Transverse colon (tissue), 4 donors: ENCODE data around the gene ZDHHC14. TPM values are rescaled to one million over a fixed set of nuclear protein-coding genes. Genes with fewer than 3 reads are reported as not detected.

Experiments
- DNase-seq: peaks from one replicate; pipeline ENCODE4 v3.0.0-alpha.2; 2019
- H3K27ac ChIP-seq, 4 donors: fragments of 200-600 bp; sonication (generic); 2 replicates each; pipeline ENCODE4 v1.5.1; 2016 to 2018; ENCODE audit warnings: inconsistent platforms in 4 of 4
- H3K27me3 ChIP-seq: fragments of 200-600 bp; sonication (generic); 2 replicates; pipeline ENCODE4 v1.5.1; 2017; ENCODE audit warnings: inconsistent platforms
- H3K36me3 ChIP-seq, 4 donors: fragments of 200-600 bp; sonication (generic); 2 replicates each; pipeline ENCODE4 v1.5.1; 2017 to 2019; ENCODE audit warnings: inconsistent platforms in 4 of 4
- H3K4me1 ChIP-seq, 4 donors: fragments of 200-600 bp; sonication (generic); 2 replicates each; pipeline ENCODE4 v1.5.1; 2017 to 2020; ENCODE audit warnings: inconsistent platforms in 4 of 4
- H3K4me3 ChIP-seq, 4 donors: fragments of 200-600 bp; sonication (generic); 1 replicate in 1 of 4; 2 replicates in 3 of 4; pipeline versions ENCODE4 v1.5.1 to v1.6.1; 2017 to 2019; ENCODE audit warnings: inconsistent platforms in 4 of 4
- H3K9me3 ChIP-seq, 2 donors: fragments of 200-600 bp; sonication (generic); 2 replicates each; pipeline ENCODE4 v1.5.1; 2017 to 2019; ENCODE audit warnings: inconsistent platforms in 2 of 2
- CTCF ChIP-seq, 5 experiments: fragments of 200-600 bp in 3 of 5; fragments of 450-650 bp in 2 of 5; sonication (generic) in 3 of 5; IDR thresholded peaks; 1 replicate in 2 of 5; 2 replicates in 3 of 5; pipeline ENCODE4 v1.5.1; 2016 to 2017; ENCODE audit warnings: antibody characterized with exemption in 5 of 5, inconsistent platforms in 3 of 5, mild to moderate bottlenecking in 2 of 5, moderate library complexity in 1 of 5
- EP300 ChIP-seq: sonication (generic); formaldehyde crosslinking; IDR thresholded peaks from one replicate; pipeline ENCODE4 v1.6.1; 2017; ENCODE audit warnings: antibody characterized with exemption, low read depth
- POLR2A ChIP-seq: fragments of 450-650 bp; IDR thresholded peaks from one replicate; pipeline ENCODE4 v1.6.1; 2016; ENCODE audit warnings: antibody characterized with exemption, mild to moderate bottlenecking, moderate library complexity
- POLR2AphosphoS5 ChIP-seq, 3 donors: sonication (generic); formaldehyde crosslinking; IDR thresholded peaks; one replicate each; pipeline ENCODE4 v1.6.1; 2016; ENCODE audit warnings: antibody characterized with exemption in 3 of 3
- WGBS, 2 donors: methylation state at CpG; one replicate each; pipeline ENCODE4 v1.1.5; 2018; ENCODE audit warnings: low coverage in 1 of 2; 5-methylcytosine and 5-hydroxymethylcytosine counted together
- in situ Hi-C, 4 donors: fragments of 200-750 bp; cut with MboI; loops; one replicate each; pipeline versions ENCODE4 v1.15.0 to v1.15.1; 2017; ENCODE audit warnings: low sequenced_read_pairs in 3 of 4, low pct_ligation_motif_present in 1 of 4, low pct_unique_long_range_greater_than_20kb in 1 of 4
- intact Hi-C: fragments of 100-400 bp; cut with DNase I; formaldehyde crosslinking; loops from one replicate; pipeline ENCODE4 v1.15.1; 2023; ENCODE audit warnings: low total_unique reads
- total RNA-seq, 4 donors: library from RNA; depleted of rRNA; stranded (reverse); fragments of >200 nt; gene quantifications; one replicate each; pipeline ENCODE4 v1.1.0, GENCODE V29; 2016

ZDHHC14 gene
- total RNA-seq, 4 donors from 2014 or later = 10.2 to 16.5 (median 12.5) TPM

- Histone ChIP-seq H3K9me3 (no peaks in the 10 kb centered on the region), H3K4me1 (peaks cover 0 to 4% (median 0%) of the 10 kb centered on the region in 4 donors), H3K4me3 (no peak overlapping the region), H3K27me3 (no peaks in the 10 kb centered on the region), H3K27ac (no peak overlapping the region), H3K36me3 (no peaks in the 10 kb centered on the region)
- WGBS, 2 donors = 93 to 100% methylated on average over 4 to 5 of the region's 5 CpGs
- intact Hi-C loops = no loop called here
- TF ChIP-seq POLR2A (no peak), POLR2AphosphoS5 (IDR thresholded peaks at IDR 0.05) (no peak), EP300 (no peak), CTCF (IDR thresholded peaks at IDR 0.05) (no peak)
- in situ Hi-C loops = no loop called here
- no peak for DNase-seq
These were observed 276.8 kb downstream of the ZDHHC14 start for GRCh38 chr6:157657754-157658153.

GRCh38 chr6:157658301-157658700 is 277.3 kb downstream of the ZDHHC14 start:
- no peaks in the 10 kb centered on the region for H3K9me3 ChIP-seq
- intact Hi-C loops (no loop called here), in situ Hi-C loops (no loop called here)
- H3K27ac ChIP-seq = no peak overlapping the region
- no peak overlapping the region for H3K4me3 ChIP-seq
- H3K36me3 ChIP-seq = no peaks in the 10 kb centered on the region
- WGBS, 2 donors = 80 to 91% methylated on average over 1 to 4 of the region's 4 CpGs
- no peak for TF ChIP-seq POLR2A
- no peaks in the 10 kb centered on the region for H3K27me3 ChIP-seq
- peaks cover 0 to 4% (median 0%) of the 10 kb centered on the region in 4 donors for H3K4me1 ChIP-seq
- no peak for DNase-seq

GRCh38 chr6:157659536-157660271 is 278.7 kb downstream of the ZDHHC14 start:
- Histone ChIP-seq H3K27ac (no peak overlapping the region), H3K27me3 (no peaks in the 10 kb centered on the region), H3K4me1 (peaks cover 0 to 4% (median under 1%) of the 10 kb centered on the region in 4 donors), H3K4me3 (no peak overlapping the region), H3K9me3 (no peaks in the 10 kb centered on the region), H3K36me3 (no peaks in the 10 kb centered on the region)
- WGBS, 2 donors = 80 to 84% methylated on average over 12 to 19 of the region's 19 CpGs
- in situ Hi-C loops = no loop called here
- intact Hi-C loops = no loop called here
- DNase-seq = no peak
- TF ChIP-seq POLR2AphosphoS5 (IDR thresholded peaks at IDR 0.05) (no peak), EP300 (no peak), POLR2A (no peak), CTCF (IDR thresholded peaks at IDR 0.05) (no peak)

GRCh38 chr6:157660414-157660813 is 279.4 kb downstream of the ZDHHC14 start:
- H3K4me3 ChIP-seq = no peak overlapping the region
- DNase-seq = no peak
- TF ChIP-seq EP300 (no peak), POLR2A (no peak), POLR2AphosphoS5 (IDR thresholded peaks at IDR 0.05) (no peak), CTCF (IDR thresholded peaks at IDR 0.05) (no peak)
- H3K27ac ChIP-seq = no peak overlapping the region
- H3K36me3 ChIP-seq = no peaks in the 10 kb centered on the region
- H3K9me3 ChIP-seq = no peaks in the 10 kb centered on the region
- no peaks in the 10 kb centered on the region for H3K27me3 ChIP-seq
- H3K4me1 ChIP-seq = peaks cover 0 to 11% (median 2%) of the 10 kb centered on the region in 4 donors
- WGBS, 2 donors = 91 to 100% methylated on average over 5 of the region's 5 CpGs
- in situ Hi-C loops = no loop called here
- intact Hi-C loops = no loop called here

GRCh38 chr6:157661652-157662051 is 280.7 kb downstream of the ZDHHC14 start:
- no peak for DNase-seq
- 72% methylated on average over 3 of the region's 3 CpGs; no CpG with 5 or more reads in 1 of the 2 donors for WGBS, 2 donors
- in situ Hi-C loops = no loop called here
- no peak overlapping the region for H3K27ac ChIP-seq
- no peaks in the 10 kb centered on the region for H3K9me3 ChIP-seq
- intact Hi-C loops = no loop called here
- no peaks in the 10 kb centered on the region for H3K27me3 ChIP-seq
- no peak overlapping the region for H3K4me3 ChIP-seq
- no peaks in the 10 kb centered on the region for H3K36me3 ChIP-seq
- peaks cover 0 to 12% (median 2%) of the 10 kb centered on the region in 4 donors for H3K4me1 ChIP-seq
- TF ChIP-seq POLR2A (no peak), POLR2AphosphoS5 (IDR thresholded peaks at IDR 0.05) (no peak), CTCF (IDR thresholded peaks at IDR 0.05) (no peak), EP300 (no peak)
